NT2/D1 (cell line): Measurements from ENCODE around the gene C9orf78.
A peak's percentile ranks its signal among the peaks of the same experiment; 100 is the strongest.

Experiments used
- DNase-seq: peaks from one replicate; pipeline ENCODE4 v3.0.0-alpha.2; 2011; ENCODE audit warnings: low read depth, low spot score
- H3K27me3 ChIP-seq: 2 replicates; pipeline ENCODE4 v1.6.0; 2011; ENCODE audit warnings: mild to moderate bottlenecking; ENCODE audit not compliant: insufficient read length, insufficient read depth
- H3K36me3 ChIP-seq: 2 replicates; pipeline ENCODE4 v1.6.1; 2011; ENCODE audit warnings: mild to moderate bottlenecking, low read length, mixed read lengths; ENCODE audit not compliant: insufficient read depth, insufficient read length
- H3K4me1 ChIP-seq: 2 replicates; pipeline ENCODE4 v1.5.1; 2011; ENCODE audit not compliant: insufficient read depth, insufficient read length
- H3K4me3 ChIP-seq: 2 replicates; pipeline ENCODE4 v1.5.1; 2011; ENCODE audit warnings: low read depth; ENCODE audit not compliant: insufficient read length
- H3K9ac ChIP-seq: 2 replicates; pipeline ENCODE4 v1.6.0; 2011; ENCODE audit warnings: low read depth; ENCODE audit not compliant: insufficient read length
- H3K9me3 ChIP-seq: 2 replicates; pipeline ENCODE4 v1.5.1; 2011; ENCODE audit warnings: mild to moderate bottlenecking, low read length; ENCODE audit not compliant: insufficient read depth
- SUZ12 ChIP-seq: IDR thresholded peaks from 2 replicates; pipeline ENCODE4 v1.6.1; 2011; ENCODE audit not compliant: insufficient read length, insufficient read depth; ENCODE audit errors: extremely low read depth
- YY1 ChIP-seq: IDR thresholded peaks from 2 replicates; pipeline ENCODE4 v1.6.1; 2011; ENCODE audit not compliant: insufficient read length, insufficient read depth
- ZNF274 ChIP-seq: IDR thresholded peaks from 2 replicates; pipeline ENCODE4 v1.6.1; 2011; ENCODE audit warnings: mild to moderate bottlenecking, low read depth, low read length

Gene C9orf78

GRCh38 chr9:129835128-129835859 is at the start of gene C9orf78, which contains the start of gene USP20:
TSS of gene C9orf78 (minus strand) at chr9:129835275. CDS start at chr9:129835221, 54 bp downstream.
TSS of gene USP20 (plus strand) at chr9:129835458. CDS start at chr9:129852556, 17,098 bp downstream.
- peak within 1 kb of the TSS; percentile 95 for H3K9ac ChIP-seq
- H3K9me3 ChIP-seq: no peaks in the 10 kb centered on the region
- peaks cover 38% of the 10 kb centered on the region for H3K36me3 ChIP-seq
- TF ChIP-seq SUZ12 (no peak), YY1 (no peak), ZNF274 (no peak)
- peaks cover 14% of the 10 kb centered on the region for H3K4me1 ChIP-seq
- peaks cover 3% of the 10 kb centered on the region for H3K27me3 ChIP-seq
- DNase-seq: peak; percentile 94
- H3K4me3 ChIP-seq: peak within 1 kb of the TSS; percentile 99

- no peak for TF ChIP-seq YY1
- no peak for TF ChIP-seq SUZ12
- no peak for TF ChIP-seq ZNF274
- DNase-seq: peak; percentile 94
- Histone ChIP-seq H3K27me3 (no peaks in the 10 kb centered on the region), H3K9ac (peak overlapping the region; percentile 73), H3K4me3 (peak overlapping the region; percentile 22), H3K36me3 (peaks cover 30% of the 10 kb centered on the region), H3K9me3 (no peaks in the 10 kb centered on the region), H3K4me1 (peaks cover 33% of the 10 kb centered on the region)
These were observed 49.3 kb upstream of the C9orf78 start for GRCh38 chr9:129884220-129885017.

GRCh38 chr9:129881547-129882324 is 46.7 kb upstream of the C9orf78 start:
- H3K36me3 ChIP-seq: peaks cover 29% of the 10 kb centered on the region
- no peak for TF ChIP-seq SUZ12
- no peak for TF ChIP-seq YY1
- no peak for TF ChIP-seq ZNF274
- DNase-seq: no peak

DNA sequence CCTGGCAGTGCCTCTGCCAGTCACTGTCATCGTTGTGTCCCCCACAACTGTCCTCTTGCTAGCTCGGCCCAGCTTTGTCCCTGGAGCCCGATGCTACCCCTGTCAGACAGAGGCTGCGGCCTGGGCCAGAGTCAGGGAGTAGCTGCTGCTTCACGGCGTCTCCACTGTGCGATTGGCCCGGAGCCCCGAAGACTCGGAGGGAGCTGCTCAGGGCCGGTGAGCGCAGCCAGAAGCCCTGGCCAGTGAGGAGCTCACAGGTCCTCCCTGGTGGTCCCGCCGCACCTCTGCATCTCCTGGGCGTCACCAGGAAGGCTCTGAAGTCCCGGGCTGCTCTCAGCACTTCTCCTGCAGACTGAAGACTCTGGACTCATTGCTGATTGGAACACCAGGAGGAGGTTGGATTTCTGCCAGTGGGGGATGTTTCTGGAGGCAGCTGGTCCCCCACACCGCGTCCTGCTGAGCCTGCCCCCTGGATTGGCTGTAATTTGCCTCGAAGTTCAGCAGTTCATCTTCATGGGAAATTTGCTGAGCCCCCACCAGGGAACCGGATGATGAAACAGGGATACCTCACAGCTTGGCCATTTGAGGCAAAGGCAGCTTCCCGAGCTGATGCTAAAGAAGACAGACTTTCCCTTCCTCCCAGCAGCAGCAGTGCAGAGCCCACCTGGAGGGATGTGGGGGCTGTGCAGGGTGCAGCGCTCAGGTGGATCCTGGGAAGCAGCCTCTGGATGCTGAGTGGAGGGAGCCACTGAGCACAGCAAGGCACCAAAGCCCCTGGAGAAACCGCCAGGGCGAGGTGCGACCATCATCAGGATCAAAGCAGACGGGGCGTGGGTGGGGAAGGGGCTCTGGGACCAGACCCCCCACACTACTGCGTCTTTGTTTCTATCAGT is 45.8 kb upstream of the C9orf78 start:
- Histone ChIP-seq H3K27me3 (no peaks in the 10 kb centered on the region), H3K9ac (peak overlapping the region; percentile 42), H3K9me3 (no peaks in the 10 kb centered on the region), H3K4me1 (peaks cover 17% of the 10 kb centered on the region), H3K4me3 (no peak overlapping the region), H3K36me3 (peaks cover 33% of the 10 kb centered on the region)
- TF ChIP-seq ZNF274: no peak
- TF ChIP-seq SUZ12: no peak
- no peak for TF ChIP-seq YY1
- no peak for DNase-seq

More at GRCh38 chr9:129881547-129882324, 46.7 kb upstream of the C9orf78 start:
- Histone ChIP-seq H3K4me1 (peaks cover 23% of the 10 kb centered on the region), H3K9ac (no peak overlapping the region), H3K4me3 (no peak overlapping the region), H3K9me3 (no peaks in the 10 kb centered on the region), H3K27me3 (no peaks in the 10 kb centered on the region)

- TF ChIP-seq SUZ12 (no peak), YY1 (no peak), ZNF274 (no peak)
- Histone ChIP-seq H3K36me3 (peaks cover 41% of the 10 kb centered on the region), H3K9ac (peak overlapping the region; percentile 42), H3K4me3 (no peak overlapping the region), H3K4me1 (peaks cover 14% of the 10 kb centered on the region), H3K27me3 (no peaks in the 10 kb centered on the region), H3K9me3 (no peaks in the 10 kb centered on the region)
- no peak for DNase-seq
These were observed 45.0 kb upstream of the C9orf78 start for GRCh38 chr9:129879991-129880653.

DNA sequence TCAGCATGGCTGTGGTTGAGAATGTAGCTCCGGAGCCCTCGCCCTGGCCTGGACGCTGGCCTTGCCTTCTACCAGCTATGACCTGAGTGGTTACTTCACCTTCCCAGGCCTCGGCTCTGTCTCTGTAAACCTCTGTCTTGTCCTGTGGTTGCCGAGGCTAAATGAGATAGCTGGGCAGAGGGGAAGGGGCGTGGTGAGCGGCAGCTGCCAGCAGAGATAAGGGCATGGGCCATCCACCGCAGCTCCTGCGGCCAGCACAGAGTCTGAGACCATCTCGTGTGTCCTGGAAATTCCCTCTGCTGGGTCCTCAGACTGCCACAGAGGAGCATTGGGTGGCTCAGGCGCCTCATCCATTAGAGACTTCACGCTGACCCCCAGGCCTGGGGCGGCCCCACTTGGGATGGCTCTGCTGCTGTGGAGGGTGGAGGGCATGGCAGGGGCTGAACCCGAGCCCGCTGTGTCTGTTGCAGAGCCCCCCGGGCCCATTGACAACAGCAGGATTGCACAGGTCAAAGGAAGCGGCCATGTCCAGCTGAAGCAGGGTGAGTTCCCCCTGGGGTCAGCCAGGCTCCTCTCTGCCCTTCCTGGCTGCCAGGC is 44.1 kb upstream of the C9orf78 start:
- Histone ChIP-seq H3K27me3 (no peaks in the 10 kb centered on the region), H3K36me3 (peaks cover 50% of the 10 kb centered on the region), H3K4me3 (no peak overlapping the region), H3K4me1 (peaks cover 9% of the 10 kb centered on the region), H3K9ac (no peak overlapping the region), H3K9me3 (no peaks in the 10 kb centered on the region)
- DNase-seq: no peak
- TF ChIP-seq YY1 (no peak), SUZ12 (no peak), ZNF274 (no peak)
